ENCODE measurements around the gene GRID2. TPM values are rescaled to one million over a fixed set of nuclear protein-coding genes. Genes with fewer than 3 reads are reported as not detected.

The GRID2 gene
- total and polyA plus RNA-seq, 2 of the 13 experiments (the other 11 are each of a cell fraction or from before 2014, with no cell fraction given) = not detected

DNA sequence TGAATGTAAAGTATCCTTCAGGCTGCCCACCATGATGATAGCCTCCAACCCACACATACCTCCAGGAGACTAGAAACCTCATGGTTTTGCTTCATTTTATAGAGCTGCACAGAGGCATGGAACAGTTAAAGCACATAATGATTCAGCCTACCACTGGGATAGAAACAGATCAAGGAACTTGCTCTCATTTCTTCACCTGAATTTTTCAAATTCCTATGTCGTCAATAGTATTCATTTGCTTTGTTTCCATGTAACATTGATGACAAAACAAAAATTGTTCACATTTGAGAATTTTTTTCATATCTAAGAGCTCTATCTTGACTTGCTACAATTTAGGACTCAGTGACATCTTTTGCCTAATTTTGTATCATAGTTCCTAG lies 1473.3 kb downstream of the GRID2 start:
- 0% methylated on average over 1 of the region's 1 CpG for WGBS (ENCODE audit: low lambda C conversion rate)
- no peak for ATAC-seq
- intact Hi-C loops (cut with micrococcal nuclease; ENCODE audit: unreplicated experiment) = no loop called here
- no peak overlapping the region for H3K9ac ChIP-seq (ENCODE audit: insufficient read depth, low read depth, low read length)
- no peak overlapping the region for H2AFZ ChIP-seq (ENCODE audit: low read length)
- no peaks in the 10 kb centered on the region for H4K20me1 ChIP-seq (ENCODE audit: insufficient read depth, low read length)
- H3K9me3 ChIP-seq (ENCODE audit: low read length) = no peaks in the 10 kb centered on the region
- no peak for TF ChIP-seq MED13 (CRISPR knock-in tag; IDR thresholded peaks at IDR 0.05)
- TF ChIP-seq ZNF292 (CRISPR knock-in tag; IDR thresholded peaks at IDR 0.05; ENCODE audit: borderline replicate concordance, low read depth) = no peak
- TF ChIP-seq ELF1 (CRISPR knock-in tag; IDR thresholded peaks at IDR 0.05) = no peak
- no peak for TF ChIP-seq HNRNPK (IDR thresholded peaks at IDR 0.05; ENCODE audit: low read depth, low read length, poor library complexity, severe bottlenecking)
- no peak for TF ChIP-seq ZNF124 (CRISPR knock-in tag; IDR thresholded peaks at IDR 0.05)
- TF ChIP-seq GATAD2A (CRISPR knock-in tag; IDR thresholded peaks at IDR 0.05) = no peak
- TF ChIP-seq, protein P1, sequence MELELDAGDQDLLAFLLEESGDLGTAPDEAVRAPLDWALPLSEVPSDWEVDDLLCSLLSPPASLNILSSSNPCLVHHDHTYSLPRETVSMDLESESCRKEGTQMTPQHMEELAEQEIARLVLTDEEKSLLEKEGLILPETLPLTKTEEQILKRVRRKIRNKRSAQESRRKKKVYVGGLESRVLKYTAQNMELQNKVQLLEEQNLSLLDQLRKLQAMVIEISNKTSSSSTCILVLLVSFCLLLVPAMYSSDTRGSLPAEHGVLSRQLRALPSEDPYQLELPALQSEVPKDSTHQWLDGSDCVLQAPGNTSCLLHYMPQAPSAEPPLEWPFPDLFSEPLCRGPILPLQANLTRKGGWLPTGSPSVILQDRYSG (CRISPR knock-in tag; IDR thresholded peaks at IDR 0.05) = no peak
- no peak for TF ChIP-seq ZNF7 (CRISPR knock-in tag; IDR thresholded peaks at IDR 0.05)
- H3K36me3 ChIP-seq (replicated peaks in 1 of 2; ENCODE audit: control insufficient read depth in 1 of 2, insufficient read depth in 2 of 2, low read length in 2 of 2) = no peaks in the 10 kb centered on the region
- no peak overlapping the region for H3K4me2 ChIP-seq (ENCODE audit: low read depth, low read length)
- ChIA-PET CTCF (ENCODE audit: low intra/inter-chr PET ratio, low total read pairs) (no interaction called here), POLR2A (no interaction called here)
- H3K79me2 ChIP-seq (ENCODE audit: insufficient read depth, low read length) = no peaks in the 10 kb centered on the region
- H3K27ac ChIP-seq (ENCODE audit: extremely low read length, insufficient read depth, low read length) = no peak overlapping the region
- no peaks in the 10 kb centered on the region for H3K4me1 ChIP-seq (ENCODE audit: insufficient read depth, low read length)
- in situ Hi-C loops (cut with HindIII; ENCODE audit: extremely low pct_ligation_motif_present, low pct_unique_long_range_greater_than_20kb) = loop anchor here (25.0 kb wide), 2 partner anchors 485 to 810 kb away; no protein-coding TSS in a partner anchor
- no peak overlapping the region for H3K4me3 ChIP-seq (replicated peaks in 1 of 3; ENCODE audit: insufficient read depth in 1 of 3, low read depth in 2 of 3, low read length in 3 of 3)
- no peaks in the 10 kb centered on the region; a peak in 3 of 5 replicates for H3K27me3 ChIP-seq (ENCODE audit: control insufficient read depth in 1 of 2, insufficient read depth in 2 of 2, low read length in 2 of 2)
- BruUV-seq (replicated peaks) = no TSS peak
- no peak for FAIRE-seq
- DNase-seq (ENCODE audit: low spot score) = no peak

DNA sequence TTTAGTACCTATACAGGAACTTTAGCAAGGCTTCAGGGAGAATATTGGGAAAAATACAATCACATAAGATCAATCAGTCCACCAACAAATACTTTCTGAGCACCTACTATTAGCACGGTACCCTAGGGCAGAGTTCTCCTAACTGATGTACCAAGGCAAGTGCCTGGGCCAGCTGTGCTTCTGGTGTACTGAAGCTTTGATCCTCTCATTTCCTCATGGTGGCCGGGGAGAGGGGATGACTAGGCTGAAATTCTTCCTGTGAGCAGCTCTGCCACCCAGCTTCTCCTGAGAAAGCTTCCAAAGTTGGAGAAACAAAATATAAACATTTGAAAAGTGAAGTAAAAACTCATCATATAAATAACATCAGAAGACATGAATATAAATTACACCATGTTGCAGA lies 1475.5 kb downstream of the GRID2 start:
- H3K27ac ChIP-seq (ENCODE audit: extremely low read length, insufficient read depth, low read length) = no peak overlapping the region
- no peaks in the 10 kb centered on the region for H3K36me3 ChIP-seq (replicated peaks in 1 of 2; ENCODE audit: control insufficient read depth in 1 of 2, insufficient read depth in 2 of 2, low read length in 2 of 2)
- H4K20me1 ChIP-seq (ENCODE audit: insufficient read depth, low read length) = no peaks in the 10 kb centered on the region
- no peak overlapping the region for H3K4me3 ChIP-seq (replicated peaks in 1 of 3; ENCODE audit: insufficient read depth in 1 of 3, low read depth in 2 of 3, low read length in 3 of 3)
- FAIRE-seq = no peak
- 4% methylated on average over 2 of the region's 2 CpGs for WGBS (ENCODE audit: low lambda C conversion rate)
- no peak overlapping the region for H3K4me2 ChIP-seq (ENCODE audit: low read depth, low read length)
- no peak for TF ChIP-seq RFX5 (IDR thresholded peaks at IDR 0.05; ENCODE audit: low read depth, low read length)
- no peak for TF ChIP-seq HNF4G (IDR thresholded peaks at IDR 0.05; ENCODE audit: borderline replicate concordance, low read depth, low read length)
- TF ChIP-seq HNF4G (CRISPR knock-in tag; IDR thresholded peaks at IDR 0.05; ENCODE audit: borderline replicate concordance, low read depth) = no peak
- TF ChIP-seq, protein P2, sequence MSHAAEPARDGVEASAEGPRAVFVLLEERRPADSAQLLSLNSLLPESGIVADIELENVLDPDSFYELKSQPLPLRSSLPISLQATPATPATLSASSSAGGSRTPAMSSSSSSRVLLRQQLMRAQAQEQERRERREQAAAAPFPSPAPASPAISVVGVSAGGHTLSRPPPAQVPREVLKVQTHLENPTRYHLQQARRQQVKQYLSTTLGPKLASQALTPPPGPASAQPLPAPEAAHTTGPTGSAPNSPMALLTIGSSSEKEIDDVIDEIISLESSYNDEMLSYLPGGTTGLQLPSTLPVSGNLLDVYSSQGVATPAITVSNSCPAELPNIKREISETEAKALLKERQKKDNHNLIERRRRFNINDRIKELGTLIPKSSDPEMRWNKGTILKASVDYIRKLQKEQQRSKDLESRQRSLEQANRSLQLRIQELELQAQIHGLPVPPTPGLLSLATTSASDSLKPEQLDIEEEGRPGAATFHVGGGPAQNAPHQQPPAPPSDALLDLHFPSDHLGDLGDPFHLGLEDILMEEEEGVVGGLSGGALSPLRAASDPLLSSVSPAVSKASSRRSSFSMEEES (CRISPR knock-in tag; IDR thresholded peaks at IDR 0.05) = no peak
- TF ChIP-seq, protein P3, sequence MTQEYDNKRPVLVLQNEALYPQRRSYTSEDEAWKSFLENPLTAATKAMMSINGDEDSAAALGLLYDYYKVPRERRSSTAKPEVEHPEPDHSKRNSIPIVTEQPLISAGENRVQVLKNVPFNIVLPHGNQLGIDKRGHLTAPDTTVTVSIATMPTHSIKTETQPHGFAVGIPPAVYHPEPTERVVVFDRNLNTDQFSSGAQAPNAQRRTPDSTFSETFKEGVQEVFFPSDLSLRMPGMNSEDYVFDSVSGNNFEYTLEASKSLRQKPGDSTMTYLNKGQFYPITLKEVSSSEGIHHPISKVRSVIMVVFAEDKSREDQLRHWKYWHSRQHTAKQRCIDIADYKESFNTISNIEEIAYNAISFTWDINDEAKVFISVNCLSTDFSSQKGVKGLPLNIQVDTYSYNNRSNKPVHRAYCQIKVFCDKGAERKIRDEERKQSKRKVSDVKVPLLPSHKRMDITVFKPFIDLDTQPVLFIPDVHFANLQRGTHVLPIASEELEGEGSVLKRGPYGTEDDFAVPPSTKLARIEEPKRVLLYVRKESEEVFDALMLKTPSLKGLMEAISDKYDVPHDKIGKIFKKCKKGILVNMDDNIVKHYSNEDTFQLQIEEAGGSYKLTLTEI (CRISPR knock-in tag; conservative IDR thresholded peaks at IDR 0.05) = no peak
- TF ChIP-seq CHD2 (IDR thresholded peaks at IDR 0.05; ENCODE audit: low read depth, low read length) = no peak
- no peak for TF ChIP-seq EHMT2 (IDR thresholded peaks at IDR 0.05; ENCODE audit: borderline replicate concordance, low read depth, low read length)
- no peak for TF ChIP-seq RBFOX2 (IDR thresholded peaks at IDR 0.05; ENCODE audit: low read depth, low read length)
- TF ChIP-seq ZNF441 (CRISPR knock-in tag; IDR thresholded peaks at IDR 0.05; ENCODE audit: borderline replicate concordance) = no peak
- H3K9me3 ChIP-seq (ENCODE audit: low read length) = no peaks in the 10 kb centered on the region
- no peaks in the 10 kb centered on the region for H3K4me1 ChIP-seq (ENCODE audit: insufficient read depth, low read length)
- no peaks in the 10 kb centered on the region for H3K79me2 ChIP-seq (ENCODE audit: insufficient read depth, low read length)
- in situ Hi-C loops (cut with HindIII; ENCODE audit: extremely low pct_ligation_motif_present, low pct_unique_long_range_greater_than_20kb) (loop anchor here (25.0 kb wide), 2 partner anchors 483 to 808 kb away; no protein-coding TSS in a partner anchor), intact Hi-C loops (cut with micrococcal nuclease; ENCODE audit: unreplicated experiment) (no loop called here)
- H3K27me3 ChIP-seq (ENCODE audit: control insufficient read depth in 1 of 2, insufficient read depth in 2 of 2, low read length in 2 of 2) = no peaks in the 10 kb centered on the region; a peak in 3 of 5 replicates
- no peak overlapping the region for H3K9ac ChIP-seq (ENCODE audit: insufficient read depth, low read depth, low read length)
- ChIA-PET POLR2A (no interaction called here), CTCF (ENCODE audit: low intra/inter-chr PET ratio, low total read pairs) (no interaction called here)
- DNase-seq (ENCODE audit: low spot score) = no peak
- no TSS peak for BruUV-seq (replicated peaks)
- ATAC-seq = no peak
- H2AFZ ChIP-seq (ENCODE audit: low read length) = no peak overlapping the region

All from HepG2 (cell line).